ENCODE results near the gene DGKA. TPM values are rescaled to one million over a fixed set of nuclear protein-coding genes. Genes with fewer than 3 reads are reported as not detected.
"Not testable (repeated sequence)": the region's sequence is repeated elsewhere in the genome, so short reads cannot be mapped to it uniquely, and the experiment has no call there.

DGKA gene
- total RNA-seq, 1 experiment from 2014 or later = 27.2 TPM

GRCh38 chr12:55978393-55978792 lies 47.4 kb downstream of the DGKA start:
- no peak for TF ChIP-seq EZH2 (IDR thresholded peaks at IDR 0.05; ENCODE audit: low read length, unreplicated experiment)
- no peak for TF ChIP-seq CTCF (conservative IDR thresholded peaks at IDR 0.05; ENCODE audit: low read depth, low read length)
- no peak for TF ChIP-seq EZH2phosphoT487 (IDR thresholded peaks at IDR 0.05; ENCODE audit: borderline replicate concordance, low read length)
- intact Hi-C loops (cut with micrococcal nuclease) = no loop called here
- no TSS peak for BruUV-seq (replicated peaks)
- Histone ChIP-seq H3K4me1 (ENCODE audit: insufficient read depth, low read length) (peaks cover 12% of the 10 kb centered on the region), H3K79me2 (ENCODE audit: low read length) (peaks cover 52% of the 10 kb centered on the region), H3K9me2 (replicated peaks; ENCODE audit: low read length) (no peaks in the 10 kb centered on the region), H3K4me2 (ENCODE audit: low read length) (no peak overlapping the region), H3K27ac (ENCODE audit: low read length) (no peak overlapping the region), H3K4me3 (ENCODE audit: low read length) (no peak overlapping the region), H4K20me1 (ENCODE audit: low read length) (no peaks in the 10 kb centered on the region), H3F3A (ENCODE audit: low read length, unreplicated experiment) (no peaks in the 10 kb centered on the region), H3K36me3 (ENCODE audit: low read depth, low read length) (no peaks in the 10 kb centered on the region; the same call in 1 of the 2 replicates), H3K9ac (ENCODE audit: low read length) (no peak overlapping the region), H3K27me3 (ENCODE audit: low read length) (no peaks in the 10 kb centered on the region), H3K9me3 (ENCODE audit: low read length) (no peaks in the 10 kb centered on the region), H2AFZ (ENCODE audit: low read length) (no peak overlapping the region)
- no peak for ATAC-seq
- no peak for DNase-seq
- ChIA-PET CTCF (no interaction called here), POLR2A (ENCODE audit: unreplicated experiment) (no interaction called here)

GRCh38 chr12:55979069-55979468 lies 48.1 kb downstream of the DGKA start:
- no peaks in the 10 kb centered on the region; the same call in 1 of the 2 replicates for H3K36me3 ChIP-seq (ENCODE audit: low read depth, low read length)
- H3K9me3 ChIP-seq (ENCODE audit: low read length) = no peaks in the 10 kb centered on the region
- intact Hi-C loops (cut with micrococcal nuclease) = no loop called here
- no TSS peak for BruUV-seq (replicated peaks)
- no peak overlapping the region for H3K4me3 ChIP-seq (ENCODE audit: low read length)
- POLR2A ChIA-PET (ENCODE audit: unreplicated experiment) = no interaction called here
- H3K79me2 ChIP-seq (ENCODE audit: low read length) = peaks cover 50% of the 10 kb centered on the region
- no peak overlapping the region for H3K4me2 ChIP-seq (ENCODE audit: low read length)
- H4K20me1 ChIP-seq (ENCODE audit: low read length) = no peaks in the 10 kb centered on the region
- peaks cover 12% of the 10 kb centered on the region for H3K4me1 ChIP-seq (ENCODE audit: insufficient read depth, low read length)
- TF ChIP-seq EZH2 (IDR thresholded peaks at IDR 0.05; ENCODE audit: low read length, unreplicated experiment) = no peak
- no peaks in the 10 kb centered on the region for H3K27me3 ChIP-seq (ENCODE audit: low read length)
- ATAC-seq = no peak
- CTCF ChIA-PET = interaction anchor here (0.5 kb wide), 1 partner anchor 19 kb away, joined by 8 read pairs; no protein-coding TSS in a partner anchor
- H3K9ac ChIP-seq (ENCODE audit: low read length) = no peak overlapping the region
- no peak overlapping the region for H2AFZ ChIP-seq (ENCODE audit: low read length)
- DNase-seq = no peak
- H3F3A ChIP-seq (ENCODE audit: low read length, unreplicated experiment) = no peaks in the 10 kb centered on the region
- H3K9me2 ChIP-seq (replicated peaks; ENCODE audit: low read length) = no peaks in the 10 kb centered on the region
- no peak overlapping the region for H3K27ac ChIP-seq (ENCODE audit: low read length)

- H4K20me1 ChIP-seq (ENCODE audit: low read length); H3K27me3 ChIP-seq (ENCODE audit: low read length); BruUV-seq (replicated peaks); H2AFZ ChIP-seq (ENCODE audit: low read length); H3K4me2 ChIP-seq (ENCODE audit: low read length); H3K9me3 ChIP-seq (ENCODE audit: low read length); H3K27ac ChIP-seq (ENCODE audit: low read length); H3F3A ChIP-seq (ENCODE audit: low read length, unreplicated experiment); H3K4me1 ChIP-seq (ENCODE audit: insufficient read depth, low read length); ATAC-seq; H3K9ac ChIP-seq (ENCODE audit: low read length); POLR2A ChIA-PET (ENCODE audit: unreplicated experiment); H3K4me3 ChIP-seq (ENCODE audit: low read length); CTCF ChIA-PET; H3K9me2 ChIP-seq (replicated peaks; ENCODE audit: low read length); H3K36me3 ChIP-seq (ENCODE audit: low read depth, low read length): not testable (repeated sequence)
- H3K79me2 ChIP-seq (ENCODE audit: low read length) = peaks cover 23% of the 10 kb centered on the region
- peak; percentile 32 for DNase-seq
- intact Hi-C loops (cut with micrococcal nuclease) = loop anchor here (1.0 kb wide), 1 partner anchor 8 kb away; the partner anchor contains the start of gene RAB5B
Measured at GRCh38 chr12:55981882-55982281, 50.9 kb downstream of the DGKA start.

Measured in PC-3 (cell line).